Subcutaneous adipose tissue (tissue), 4 donors: ENCODE data around the gene LANCL2. TPM values are rescaled to one million over a fixed set of nuclear protein-coding genes. Genes with fewer than 3 reads are reported as not detected.

Experiments
- CTCF ChIP-seq: fragments of 450-650 bp; IDR thresholded peaks from one replicate; pipeline ENCODE4 v1.5.1; 2016; ENCODE audit warnings: low read depth, mild to moderate bottlenecking, control low read depth, antibody characterized with exemption, moderate library complexity
- total RNA-seq, 4 donors: library from RNA; depleted of rRNA; stranded (reverse); fragments of >200 nt; gene quantifications; one replicate each; pipeline ENCODE4 v1.1.0, GENCODE V29; 2016

The LANCL2 gene
- total RNA-seq, 4 donors from 2014 or later, result 6.1 to 11.1 (median 9.6) TPM

- no peak for TF ChIP-seq CTCF
Measured at GRCh38 chr7:55336540-55336939, 28.6 kb upstream of the LANCL2 start.

GRCh38 chr7:55339033-55340000 is 25.8 kb upstream of the LANCL2 start:
- no peak for TF ChIP-seq CTCF

- no peak for TF ChIP-seq CTCF
Measured at GRCh38 chr7:55342216-55342871, 22.8 kb upstream of the LANCL2 start.

GRCh38 chr7:55343002-55343781 is 21.9 kb upstream of the LANCL2 start:
- no peak for TF ChIP-seq CTCF

GRCh38 chr7:55343860-55344606 is 21.1 kb upstream of the LANCL2 start:
- TF ChIP-seq CTCF, result no peak

GRCh38 chr7:55344840-55345239 is 20.3 kb upstream of the LANCL2 start:
- no peak for TF ChIP-seq CTCF
